ENCODE measurements around the gene PLCG1. TPM values are rescaled to one million over a fixed set of nuclear protein-coding genes. Genes with fewer than 3 reads are reported as not detected.

PLCG1 gene
- total and polyA plus RNA-seq, 2 donors (not counting 3 experiments of a cell fraction or from before 2014, with no cell fraction given) = 164 to 224 TPM

DNA sequence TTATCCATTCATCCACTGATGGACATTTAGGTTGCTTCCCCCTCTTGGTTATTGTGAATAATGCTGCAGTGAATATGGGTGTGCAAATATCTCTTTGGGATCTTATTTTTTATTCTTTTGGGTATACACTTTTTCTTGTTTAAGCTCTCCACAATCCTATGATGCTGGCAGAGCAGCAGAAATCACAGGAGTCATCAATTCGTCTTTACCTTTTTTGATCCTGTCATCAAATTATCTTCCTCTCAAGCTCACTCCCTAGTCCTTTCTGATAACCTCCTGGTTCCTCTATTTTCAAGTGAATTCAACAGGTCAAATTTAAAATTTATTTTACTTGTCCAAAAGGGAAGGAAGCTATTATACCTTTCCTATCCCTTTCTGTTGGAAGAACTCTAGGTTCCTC, 89.1 kb downstream of the PLCG1 start:
- Histone ChIP-seq H4K20me1 (replicated peaks; ENCODE audit: control insufficient read depth, extremely low read depth, insufficient read depth, low read length) (no peaks in the 10 kb centered on the region), H3K4me1 (ENCODE audit: control insufficient read depth, extremely low read depth, insufficient read depth, low read length) (no peaks in the 10 kb centered on the region), H3K36me3 (ENCODE audit: control insufficient read depth in 2 of 2, extremely low read depth in 1 of 2, insufficient read depth in 2 of 2, low read length in 2 of 2) (no peaks in the 10 kb centered on the region), H3K4me3 (replicated peaks in 1 of 3; ENCODE audit: insufficient read depth in 1 of 3, low read depth in 1 of 3, low read length in 3 of 3) (no peak overlapping the region), H3K27me3 (ENCODE audit: control insufficient read depth in 2 of 2, insufficient read depth in 2 of 2, low read length in 2 of 2) (no peaks in the 10 kb centered on the region), H3K79me2 (ENCODE audit: control insufficient read depth, insufficient read depth, low read length) (no peaks in the 10 kb centered on the region), H3K9ac (replicated peaks; ENCODE audit: extremely low read depth, insufficient read depth, low read length) (no peak overlapping the region), H3K9me3 (replicated peaks; ENCODE audit: control insufficient read depth, insufficient read depth, low read length) (no peaks in the 10 kb centered on the region), H2AFZ (ENCODE audit: low read depth, low read length) (no peak overlapping the region), H3K9me1 (replicated peaks; ENCODE audit: control insufficient read depth, extremely low read depth, insufficient read depth, low read length) (no peaks in the 10 kb centered on the region), H3K27ac (ENCODE audit: insufficient read depth, low read depth, low read length) (no peak overlapping the region), H3K4me2 (ENCODE audit: insufficient read depth, low read length) (no peak overlapping the region)
- DNase-seq (ENCODE audit: low read depth, low spot score) (no peak), FAIRE-seq (no peak)
- dilution Hi-C loops (cut with MboI; ENCODE audit: extremely low pct_ligation_motif_present, low sequenced_read_pairs) = no loop called here
- no TSS peak for BruUV-seq (replicated peaks)
- intact Hi-C loops (cut with micrococcal nuclease) = no loop called here
- CTCF ChIA-PET = interaction anchor here (0.8 to 1.3 kb wide), 2 partner anchors 91 to 114 kb away, joined by 3 to 4 read pairs; partner anchors contain the start of gene LPIN3
- POLR2A ChIA-PET = no interaction called here
- TF ChIP-seq, protein P1, sequence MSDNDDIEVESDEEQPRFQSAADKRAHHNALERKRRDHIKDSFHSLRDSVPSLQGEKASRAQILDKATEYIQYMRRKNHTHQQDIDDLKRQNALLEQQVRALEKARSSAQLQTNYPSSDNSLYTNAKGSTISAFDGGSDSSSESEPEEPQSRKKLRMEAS (IDR thresholded peaks at IDR 0.05; ENCODE audit: insufficient read depth, insufficient read length) = no peak
- TF ChIP-seq MYC (IDR thresholded peaks at IDR 0.05; ENCODE audit: low read depth, low read length) = no peak
- TF ChIP-seq, protein P2, sequence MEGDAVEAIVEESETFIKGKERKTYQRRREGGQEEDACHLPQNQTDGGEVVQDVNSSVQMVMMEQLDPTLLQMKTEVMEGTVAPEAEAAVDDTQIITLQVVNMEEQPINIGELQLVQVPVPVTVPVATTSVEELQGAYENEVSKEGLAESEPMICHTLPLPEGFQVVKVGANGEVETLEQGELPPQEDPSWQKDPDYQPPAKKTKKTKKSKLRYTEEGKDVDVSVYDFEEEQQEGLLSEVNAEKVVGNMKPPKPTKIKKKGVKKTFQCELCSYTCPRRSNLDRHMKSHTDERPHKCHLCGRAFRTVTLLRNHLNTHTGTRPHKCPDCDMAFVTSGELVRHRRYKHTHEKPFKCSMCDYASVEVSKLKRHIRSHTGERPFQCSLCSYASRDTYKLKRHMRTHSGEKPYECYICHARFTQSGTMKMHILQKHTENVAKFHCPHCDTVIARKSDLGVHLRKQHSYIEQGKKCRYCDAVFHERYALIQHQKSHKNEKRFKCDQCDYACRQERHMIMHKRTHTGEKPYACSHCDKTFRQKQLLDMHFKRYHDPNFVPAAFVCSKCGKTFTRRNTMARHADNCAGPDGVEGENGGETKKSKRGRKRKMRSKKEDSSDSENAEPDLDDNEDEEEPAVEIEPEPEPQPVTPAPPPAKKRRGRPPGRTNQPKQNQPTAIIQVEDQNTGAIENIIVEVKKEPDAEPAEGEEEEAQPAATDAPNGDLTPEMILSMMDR (IDR thresholded peaks at IDR 0.05; ENCODE audit: extremely low read depth in 1 of 2, insufficient read depth in 1 of 2, low read depth in 1 of 2, low read length in 2 of 2) = no peak
- no peak for TF ChIP-seq POLR2AphosphoS5 (IDR thresholded peaks at IDR 0.05; ENCODE audit: insufficient read depth, low read depth, low read length)
- no peak for TF ChIP-seq POLR2A (IDR thresholded peaks at IDR 0.05; ENCODE audit: low read depth, low read length)
- TF ChIP-seq JUN (IDR thresholded peaks at IDR 0.05; ENCODE audit: borderline replicate concordance, insufficient read depth, insufficient read length, low read depth) = no peak
- TF ChIP-seq FOS (IDR thresholded peaks at IDR 0.05; ENCODE audit: borderline replicate concordance, insufficient read depth, low read length) = no peak
- no peak for TF ChIP-seq GATA2 (IDR thresholded peaks at IDR 0.05; ENCODE audit: insufficient read depth, insufficient read length, low read depth, low read length)
- no peak for TF ChIP-seq EZH2 (IDR thresholded peaks at IDR 0.05; ENCODE audit: borderline replicate concordance, low read depth, low read length, severe bottlenecking)

Small RNA genes lying within 50 kb of the gene (microRNA-seq; reads per million reads assigned to microRNA genes)
- not detected for gene MIR6871 (ENCODE audit: borderline number of aligned reads, borderline replicate concordance)

Small RNA genes lying within 50 kb of the gene (small RNA-seq; reads per million reads assigned to genes)
- gene AL022394.1 (ENCODE audit: insufficient read depth, insufficient read length, low read depth, low replicate concordance) (not detected), gene MIR6871 (ENCODE audit: insufficient read depth, insufficient read length, low read depth, low replicate concordance) (not detected)

Other genes starting within 250 kb of the PLCG1 start
- gene TOP1, start 108.7 kb upstream of the PLCG1 start, total RNA-seq = 75.1 and 77.4 TPM in 2 replicates
- gene TOP1, start 108.7 kb upstream of the PLCG1 start, polyA plus RNA-seq = 3.7 and 7.0 TPM in 2 replicates
- gene ZHX3, start 180.2 kb downstream of the PLCG1 start, total RNA-seq = 15.1 and 17.8 TPM in 2 replicates
- gene ZHX3, start 180.2 kb downstream of the PLCG1 start, polyA plus RNA-seq = 6.5 and 7.4 TPM in 2 replicates
- 3.0 and 3.5 TPM in 2 replicates for gene LPIN3, start 203.3 kb downstream of the PLCG1 start, total RNA-seq
- gene LPIN3, start 203.3 kb downstream of the PLCG1 start, polyA plus RNA-seq = 2.1 and 2.5 TPM in 2 replicates
- gene EMILIN3, start 229.3 kb downstream of the PLCG1 start, total RNA-seq = 0.09 TPM in 1 of 2 replicates, not detected in the other
- 0.15 and 0.37 TPM in 2 replicates for gene EMILIN3, start 229.3 kb downstream of the PLCG1 start, polyA plus RNA-seq

Data from endothelial cell of umbilical vein (primary cell).